Aorta (tissue), 5 donors: ENCODE measurements around the gene COPE. TPM values are rescaled to one million over a fixed set of nuclear protein-coding genes. Genes with fewer than 3 reads are reported as not detected.

Experiments
- ATAC-seq: fragments of 200-7000 bp; cut with Tn5 transposase; one replicate; pipeline ENCODE4 v1.9.1; 2022; ENCODE audit warnings: moderate library complexity; ENCODE audit not compliant: low FRiP score
- DNase-seq, 2 donors: peaks; one replicate each; pipeline ENCODE4 v3.0.0-alpha.2; 2020
- H3K27ac ChIP-seq, 2 donors: one replicate each; pipeline ENCODE4 v1.5.1; 2013; ENCODE audit warnings: low read length in 2 of 2, mild to moderate bottlenecking in 2 of 2, moderate library complexity in 2 of 2, control low read depth in 1 of 2, inconsistent platforms in 1 of 2, low read depth in 1 of 2
- H3K27me3 ChIP-seq, 2 donors: one replicate each; pipeline ENCODE4 v1.6.1; 2013; ENCODE audit warnings: control low read depth in 1 of 2, low read length in 1 of 2, mild to moderate bottlenecking in 1 of 2, moderate library complexity in 1 of 2; ENCODE audit not compliant: insufficient read depth in 2 of 2, control insufficient read depth in 1 of 2
- H3K36me3 ChIP-seq, 2 donors: one replicate each; pipeline ENCODE4 v1.6.1; 2013; ENCODE audit warnings: control low read depth in 1 of 2, low read length in 1 of 2, mild to moderate bottlenecking in 1 of 2; ENCODE audit not compliant: insufficient read depth in 2 of 2, control insufficient read depth in 1 of 2
- H3K4me1 ChIP-seq, 2 donors: one replicate each; pipeline ENCODE4 v1.6.1; 2013; ENCODE audit warnings: low read length in 2 of 2, control low read depth in 1 of 2, mild to moderate bottlenecking in 1 of 2, moderate library complexity in 1 of 2; ENCODE audit not compliant: insufficient read depth in 2 of 2, control insufficient read depth in 1 of 2
- H3K4me3 ChIP-seq, 2 donors: one replicate each; pipeline ENCODE4 v1.5.1; 2013; ENCODE audit warnings: low read length in 2 of 2, control low read depth in 1 of 2, mild to moderate bottlenecking in 1 of 2
- H3K9me3 ChIP-seq: one replicate; pipeline ENCODE4 v1.6.1; 2013; ENCODE audit warnings: mild to moderate bottlenecking, low read length; ENCODE audit not compliant: control insufficient read depth
- WGBS, 2 donors: extraction: QIAGEN DNeasy Blood & Tissue Kit; methylation state at CpG; one replicate each; pipeline ENCODE4 v1.1.7; 2013; 5-methylcytosine and 5-hydroxymethylcytosine counted together
- intact Hi-C, 2 donors: fragments of 100-400 bp; cut with DNase I; formaldehyde crosslinking; loops; one replicate each; pipeline versions ENCODE4 v1.14.2 to v1.15.0; 2022
- polyA plus RNA-seq, 2 donors: library from polyadenylated mRNA; stranded (reverse); fragments of 200-250 nt; gene quantifications; one replicate each; pipeline ENCODE4 v1.2.3, GENCODE V29; 2013
- total RNA-seq, 2 donors: library from RNA; stranded (reverse); fragmentation: NEBNext Ultra II Directional; extraction: Animal tissue kit (Norgen Biotek cat#: 25700); gene quantifications; one replicate each; pipeline ENCODE4 v1.2.1, GENCODE V29; 2021
- donor health status: healthy with polysubstance abuse.
- donor health status: Bipolar disorder and iron deficiency.
- donor health status: DM: no; HTN: no; CAD: no.
- donor health status: DM: no; HTN: no; CAD: no.
- donor health status: DM: yes; HTN: yes; CAD: no.

The COPE gene
- total and polyA plus RNA-seq, 4 donors, result 121 to 180 (median 148) TPM

DNA sequence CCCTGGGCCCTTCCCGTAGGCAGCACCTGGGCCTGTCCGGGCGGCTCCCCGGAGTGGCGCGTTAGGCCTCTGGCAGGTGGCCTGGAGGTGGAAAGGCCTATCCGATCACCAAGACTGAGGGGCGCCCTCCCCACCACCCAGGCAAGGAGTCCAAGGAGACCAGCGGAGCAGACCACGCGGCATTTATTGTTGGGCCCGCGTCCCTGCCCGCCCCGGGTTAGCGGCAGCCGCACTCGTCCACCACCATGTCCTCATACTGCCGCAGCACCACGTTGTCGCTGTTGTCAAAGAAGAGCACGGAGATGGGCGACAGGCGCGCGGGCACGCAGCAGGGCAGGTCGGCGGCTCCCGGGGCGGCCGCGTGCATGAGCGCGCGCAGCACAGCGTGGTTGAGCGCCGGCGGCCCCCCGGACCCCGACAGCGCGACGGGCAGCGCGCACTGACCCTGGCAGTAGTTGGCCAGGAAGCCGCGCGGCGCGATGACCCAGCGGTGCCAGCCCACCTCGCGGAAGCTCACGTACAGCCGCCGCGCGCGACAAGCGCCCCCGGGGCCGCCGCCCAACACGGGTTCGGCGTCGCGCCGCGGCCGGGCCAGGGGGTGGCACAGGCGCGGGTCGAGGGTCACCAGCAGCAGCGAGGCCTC lies 50.7 kb downstream of the COPE start:
- Histone ChIP-seq H3K27me3 (no peaks in the 10 kb centered on the region), H3K27ac (no peak overlapping the region), H3K4me3 (no peak overlapping the region), H3K9me3 (no peaks in the 10 kb centered on the region), H3K4me1 (no peaks in the 10 kb centered on the region), H3K36me3 (peaks cover 0 to 4% of the 10 kb centered on the region in 2 donors)
- DNase-seq (peak in 1 of 2 donors; percentile 76), ATAC-seq (no peak)
- intact Hi-C loops, result no loop called here
- 56 to 62% methylated on average over 56 to 77 of the region's 77 CpGs for WGBS, 2 donors

DNA sequence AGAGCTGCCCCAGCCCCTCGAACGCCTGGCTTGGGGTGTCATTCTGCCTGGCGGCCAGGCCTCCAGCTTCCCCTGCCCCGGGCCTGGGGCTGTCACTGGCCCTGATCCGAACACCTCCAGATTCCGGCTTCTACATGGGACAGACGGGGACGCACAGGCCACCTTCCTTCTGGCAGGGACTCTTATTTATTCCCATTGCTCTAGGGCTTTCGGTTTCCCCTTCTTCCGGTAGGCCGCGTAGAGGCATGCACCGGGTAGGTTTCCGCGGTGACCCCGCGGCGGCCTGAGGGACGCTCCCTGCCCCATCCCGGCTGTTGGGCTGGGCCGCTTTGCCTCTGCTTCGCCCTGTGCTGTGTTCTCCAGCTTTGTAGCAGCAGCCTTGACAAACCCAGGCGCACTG lies 51.4 kb downstream of the COPE start:
- Histone ChIP-seq H3K27me3 (no peaks in the 10 kb centered on the region), H3K9me3 (no peaks in the 10 kb centered on the region), H3K36me3 (peaks cover 0 to 4% of the 10 kb centered on the region in 2 donors), H3K4me3 (no peak overlapping the region), H3K27ac (no peak overlapping the region), H3K4me1 (no peaks in the 10 kb centered on the region)
- 96% methylated on average over 23 of the region's 23 CpGs for WGBS, 2 donors
- ATAC-seq (no peak), DNase-seq (no peak)
- intact Hi-C loops, result no loop called here

DNA sequence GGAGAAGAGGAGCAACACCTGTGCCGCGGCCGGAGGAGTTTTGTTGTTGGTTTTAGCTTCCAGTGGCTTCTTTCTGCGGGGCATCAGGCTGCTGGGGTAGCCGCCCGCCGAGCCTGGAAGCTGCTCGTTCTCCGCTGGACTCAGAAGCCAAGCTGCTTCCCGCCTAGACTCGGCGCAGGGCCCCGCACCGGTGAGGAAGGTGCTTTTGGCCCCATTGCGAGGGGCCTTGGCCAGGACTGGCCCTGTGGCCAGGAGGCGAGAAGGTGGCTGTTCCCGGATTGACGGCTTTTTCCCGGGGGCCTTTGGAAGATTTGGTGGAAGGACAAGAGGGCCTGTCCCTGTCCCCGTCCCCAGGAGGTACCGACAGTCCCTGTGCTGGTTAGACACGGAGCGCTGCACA lies 52.0 kb downstream of the COPE start:
- ATAC-seq (no peak), DNase-seq (no peak)
- intact Hi-C loops, result no loop called here
- peaks cover 0 to 4% of the 10 kb centered on the region in 2 donors for H3K36me3 ChIP-seq
- no peak overlapping the region for H3K27ac ChIP-seq
- H3K9me3 ChIP-seq, result no peaks in the 10 kb centered on the region
- H3K4me3 ChIP-seq, result no peak overlapping the region
- H3K4me1 ChIP-seq, result no peaks in the 10 kb centered on the region
- WGBS, 2 donors, result 94 to 95% methylated on average over 22 to 23 of the region's 23 CpGs
- no peaks in the 10 kb centered on the region for H3K27me3 ChIP-seq

DNA sequence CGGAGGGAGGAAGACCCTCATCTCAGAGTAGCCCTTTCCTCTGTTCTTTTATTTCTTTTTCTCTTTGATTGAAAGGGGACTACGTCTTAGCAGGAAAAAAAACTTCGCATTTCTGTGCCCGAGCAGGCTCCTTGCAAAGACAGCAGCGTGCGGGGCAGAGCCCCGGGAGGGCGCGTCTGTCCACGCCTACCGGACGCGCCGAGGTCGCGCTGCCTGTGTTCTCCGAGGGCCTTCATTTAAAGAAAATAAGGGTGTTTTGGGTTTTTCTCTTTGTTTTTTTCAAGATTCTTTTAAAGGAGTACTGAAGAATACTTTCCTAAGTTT lies 52.4 kb downstream of the COPE start:
- no peak for DNase-seq
- no peaks in the 10 kb centered on the region for H3K9me3 ChIP-seq
- H3K27ac ChIP-seq, result no peak overlapping the region
- WGBS, 2 donors, result 82 to 84% methylated on average over 17 of the region's 17 CpGs
- H3K36me3 ChIP-seq, result peaks cover 0 to 8% of the 10 kb centered on the region in 2 donors
- no peaks in the 10 kb centered on the region for H3K27me3 ChIP-seq
- intact Hi-C loops, result no loop called here
- no peak overlapping the region for H3K4me3 ChIP-seq
- no peak for ATAC-seq
- H3K4me1 ChIP-seq, result no peaks in the 10 kb centered on the region

DNA sequence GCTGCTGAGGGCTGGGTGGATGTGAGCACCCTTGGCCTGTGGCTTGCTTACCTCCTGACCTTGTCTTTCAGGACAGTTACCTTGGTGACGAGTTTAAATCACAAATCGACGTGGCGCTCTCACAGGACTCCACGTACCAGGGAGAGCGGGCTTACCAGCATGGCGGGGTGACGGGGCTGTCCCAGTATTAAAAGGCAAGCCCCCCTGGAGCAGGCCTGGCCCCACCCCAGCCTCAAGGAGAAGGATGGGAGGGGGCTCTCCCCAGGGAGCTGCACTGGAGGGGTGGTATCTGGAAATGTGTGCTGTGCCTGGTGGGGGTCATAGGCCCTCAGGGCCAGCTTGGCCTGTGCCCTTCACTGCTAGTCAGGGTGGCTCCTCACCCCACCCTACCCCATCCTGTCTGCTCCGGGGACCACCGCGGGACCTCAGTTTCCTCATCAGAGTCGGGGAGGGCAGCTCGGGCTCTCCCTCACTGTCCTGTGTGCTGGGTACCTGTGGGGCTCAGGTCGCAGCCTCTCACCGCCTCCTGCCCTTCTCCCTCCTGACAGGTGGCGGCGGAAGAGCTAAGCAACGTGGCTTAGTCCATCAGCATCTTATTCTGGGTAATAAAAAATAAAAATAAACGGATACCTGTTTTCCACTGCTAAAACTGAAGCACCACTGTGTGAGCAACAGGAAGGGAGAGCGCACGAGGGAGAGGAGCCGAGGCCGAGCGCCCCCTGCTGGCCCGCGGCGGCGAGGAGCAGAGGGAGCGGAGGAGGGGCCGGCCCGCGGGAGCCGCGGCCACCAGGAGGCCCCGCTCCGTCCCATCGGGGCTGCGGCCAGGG lies 53.0 kb downstream of the COPE start:
- intact Hi-C loops, result no loop called here
- ATAC-seq (peak; percentile 80), DNase-seq (peak in 1 of 2 donors; percentile 89)
- Histone ChIP-seq H3K36me3 (peaks cover 0 to 9% of the 10 kb centered on the region in 2 donors), H3K4me3 (no peak overlapping the region), H3K4me1 (no peaks in the 10 kb centered on the region), H3K9me3 (no peaks in the 10 kb centered on the region), H3K27me3 (no peaks in the 10 kb centered on the region), H3K27ac (no peak overlapping the region)
- 43 to 44% methylated on average over 38 of the region's 38 CpGs for WGBS, 2 donors

DNA sequence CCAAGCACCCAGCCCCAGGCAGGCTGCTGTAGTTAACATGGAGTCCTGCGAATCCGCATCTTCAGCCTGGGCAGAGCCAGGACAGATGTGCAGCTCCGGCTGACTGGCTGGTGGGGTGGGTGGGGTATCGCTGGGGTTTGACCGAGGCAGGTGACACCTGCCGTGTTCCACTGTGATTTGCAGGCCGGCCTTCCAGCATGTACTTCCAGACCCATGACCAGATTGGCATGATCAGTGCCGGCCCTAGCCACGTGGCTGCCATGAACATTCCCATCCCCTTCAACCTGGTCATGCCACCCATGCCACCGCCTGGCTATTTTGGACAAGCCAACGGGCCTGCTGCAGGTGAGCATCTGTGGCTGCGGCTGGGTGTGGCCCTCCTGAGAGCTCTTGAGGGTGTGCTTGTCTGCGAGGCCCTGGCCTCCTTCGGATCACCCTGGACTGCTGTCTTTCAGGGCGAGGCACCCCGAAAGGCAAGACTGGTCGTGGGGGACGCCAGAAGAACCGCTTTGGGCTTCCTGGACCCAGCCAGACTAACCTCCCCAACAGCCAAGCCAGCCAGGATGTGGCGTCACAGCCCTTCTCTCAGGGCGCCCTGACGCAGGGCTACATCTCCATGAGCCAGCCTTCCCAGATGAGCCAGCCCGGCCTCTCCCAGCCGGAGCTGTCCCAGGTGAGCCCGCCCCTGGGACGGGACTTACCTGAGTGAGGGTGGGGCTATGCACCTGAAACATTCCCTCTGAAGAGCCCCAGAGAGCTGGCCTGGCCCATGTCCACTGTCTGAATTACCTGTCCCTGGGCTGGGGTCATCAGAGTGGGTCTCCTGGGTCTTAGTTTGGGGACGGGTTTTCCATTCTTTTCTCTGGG lies 53.8 kb downstream of the COPE start:
- intact Hi-C loops, result no loop called here
- no peak for DNase-seq
- 89 to 91% methylated on average over 27 of the region's 27 CpGs for WGBS, 2 donors

DNA sequence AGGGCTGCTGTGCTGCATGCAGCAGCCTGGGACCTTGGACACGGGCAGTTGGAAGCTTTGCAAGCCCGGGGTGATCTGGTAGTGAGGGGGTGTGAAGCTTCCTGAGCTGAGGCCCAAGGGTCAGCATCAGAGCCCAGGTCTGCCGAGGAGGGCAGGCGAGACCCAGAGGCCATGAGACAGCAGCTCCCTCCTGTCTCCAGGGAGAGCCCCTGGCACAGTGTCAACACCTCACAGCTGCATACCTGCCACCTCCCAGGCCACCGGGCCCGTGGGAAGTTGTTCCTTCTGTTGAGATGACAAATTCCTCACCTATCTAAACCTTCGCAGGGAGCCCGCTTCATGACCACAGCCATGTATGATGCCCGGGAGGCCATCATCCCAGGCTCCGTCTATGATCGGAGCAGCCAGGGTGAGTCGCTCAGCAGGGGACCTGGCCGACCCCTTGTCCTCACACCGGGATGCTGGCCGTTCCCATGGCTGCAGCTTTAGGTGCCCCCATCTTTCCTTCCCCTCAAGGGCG lies 55.3 kb downstream of the COPE start:
- Histone ChIP-seq H3K27ac (no peak overlapping the region), H3K36me3 (peaks cover 0 to 19% of the 10 kb centered on the region in 2 donors), H3K9me3 (no peaks in the 10 kb centered on the region), H3K4me3 (no peak overlapping the region), H3K4me1 (no peaks in the 10 kb centered on the region), H3K27me3 (no peaks in the 10 kb centered on the region)
- ATAC-seq (no peak), DNase-seq (no peak)
- intact Hi-C loops, result no loop called here
- WGBS, 2 donors, result 66 to 73% methylated on average over 15 to 16 of the region's 16 CpGs

More for the DNA sequence above, 53.8 kb downstream of the COPE start:
- ATAC-seq, result no peak
- Histone ChIP-seq H3K4me3 (no peak overlapping the region), H3K4me1 (no peaks in the 10 kb centered on the region), H3K9me3 (no peaks in the 10 kb centered on the region), H3K27ac (no peak overlapping the region), H3K36me3 (peaks cover 0 to 16% of the 10 kb centered on the region in 2 donors), H3K27me3 (no peaks in the 10 kb centered on the region)

DNA sequence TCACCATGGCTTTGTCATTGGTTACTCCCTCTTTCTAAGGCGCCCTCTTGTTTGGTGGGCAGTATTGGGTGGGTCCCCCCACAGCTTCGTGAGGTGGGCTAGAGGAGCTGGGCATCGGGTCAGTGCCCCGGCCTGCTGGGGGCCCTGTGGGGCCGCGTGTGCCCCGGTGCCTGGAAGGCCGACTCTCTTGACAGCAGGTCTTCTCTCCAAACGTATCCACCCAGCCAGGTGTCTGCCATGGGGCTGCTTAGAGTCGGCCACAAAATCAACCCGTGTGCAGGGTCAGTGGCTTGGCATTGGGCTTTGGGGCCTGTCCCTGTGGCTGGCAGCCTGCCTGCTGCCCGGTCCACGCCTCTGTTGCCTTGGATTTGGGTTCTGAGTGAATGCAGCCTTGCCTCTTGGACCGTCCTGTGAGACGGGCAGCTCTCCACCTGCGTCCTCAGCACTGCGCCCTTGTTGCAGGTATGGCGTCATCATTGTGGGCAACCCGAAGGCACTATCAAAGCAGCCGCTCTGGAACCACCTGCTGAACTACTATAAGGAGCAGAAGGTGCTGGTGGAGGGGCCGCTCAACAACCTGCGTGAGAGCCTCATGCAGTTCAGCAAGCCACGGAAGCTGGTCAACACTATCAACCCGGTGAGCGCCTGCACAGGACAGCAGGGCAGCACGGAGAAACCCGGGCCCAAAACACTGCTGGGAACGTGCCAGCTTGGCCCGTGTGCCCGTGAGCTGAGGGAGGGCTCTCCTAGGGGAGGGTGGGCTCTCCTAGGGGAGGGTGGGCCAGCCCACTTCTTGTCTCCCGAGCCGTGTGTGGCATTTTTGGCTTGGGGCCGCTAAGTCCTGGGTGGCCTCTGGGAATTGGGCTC lies 56.0 kb downstream of the COPE start:
- DNase-seq (no peak), ATAC-seq (no peak)
- H3K27ac ChIP-seq, result no peak overlapping the region
- no peak overlapping the region for H3K4me3 ChIP-seq
- H3K4me1 ChIP-seq, result no peaks in the 10 kb centered on the region
- WGBS, 2 donors, result 75 to 76% methylated on average over 33 of the region's 33 CpGs
- intact Hi-C loops, result no loop called here
- H3K36me3 ChIP-seq, result peaks cover 0 to 22% of the 10 kb centered on the region in 2 donors
- no peaks in the 10 kb centered on the region for H3K27me3 ChIP-seq
- no peaks in the 10 kb centered on the region for H3K9me3 ChIP-seq
